Embryonic facial prominence (tissue), 1 donor: Measurements from ENCODE around the gene DCXR.

Experiments
- DNase-seq: peaks from one replicate; pipeline ENCODE4 v3.0.0-alpha.2; 2016; ENCODE audit errors: extremely low spot score

The DCXR gene

GRCh38 chr17:82055023-82055964 lies 17.8 kb upstream of the DCXR start:
- no peak for DNase-seq

- no peak for DNase-seq
Observed at GRCh38 chr17:82054351-82055022, 17.0 kb upstream of the DCXR start.

DNA sequence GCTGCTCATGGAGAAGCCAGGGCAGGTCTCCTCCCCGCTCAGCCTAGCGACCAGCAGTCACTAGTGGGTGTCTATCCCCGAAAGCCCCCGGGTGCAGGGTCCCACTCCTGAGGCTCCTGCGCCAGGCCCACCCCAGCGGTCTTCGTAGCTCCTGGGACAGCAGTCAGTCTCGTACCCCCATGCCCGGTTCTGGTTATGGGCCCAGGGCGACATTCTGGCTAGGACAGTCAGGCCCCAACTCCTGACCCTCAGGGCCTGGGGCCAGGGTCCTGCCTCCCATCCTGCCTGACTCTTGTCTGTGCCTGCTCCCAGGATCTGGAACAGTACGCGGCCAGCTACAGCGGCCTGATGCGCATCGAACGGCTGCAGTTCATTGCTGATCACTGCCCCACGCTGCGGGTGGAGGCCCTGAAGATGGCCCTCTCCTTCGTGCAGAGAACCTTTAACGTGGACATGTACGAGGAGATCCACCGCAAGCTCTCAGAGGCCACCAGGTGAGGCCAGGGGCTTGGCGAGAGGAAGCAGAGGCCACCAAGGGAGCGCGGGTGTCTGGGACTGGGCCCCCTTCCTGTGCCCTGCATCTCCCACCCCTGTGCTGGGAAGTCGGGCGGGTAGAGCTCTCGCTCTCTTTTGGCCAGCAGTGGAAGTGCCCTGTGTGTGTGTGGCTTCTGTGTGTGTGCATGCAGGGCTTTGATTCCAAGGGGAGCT lies 16.2 kb upstream of the DCXR start:
- DNase-seq: no peak

GRCh38 chr17:82053130-82053529 lies 15.6 kb upstream of the DCXR start:
- no peak for DNase-seq

DNA sequence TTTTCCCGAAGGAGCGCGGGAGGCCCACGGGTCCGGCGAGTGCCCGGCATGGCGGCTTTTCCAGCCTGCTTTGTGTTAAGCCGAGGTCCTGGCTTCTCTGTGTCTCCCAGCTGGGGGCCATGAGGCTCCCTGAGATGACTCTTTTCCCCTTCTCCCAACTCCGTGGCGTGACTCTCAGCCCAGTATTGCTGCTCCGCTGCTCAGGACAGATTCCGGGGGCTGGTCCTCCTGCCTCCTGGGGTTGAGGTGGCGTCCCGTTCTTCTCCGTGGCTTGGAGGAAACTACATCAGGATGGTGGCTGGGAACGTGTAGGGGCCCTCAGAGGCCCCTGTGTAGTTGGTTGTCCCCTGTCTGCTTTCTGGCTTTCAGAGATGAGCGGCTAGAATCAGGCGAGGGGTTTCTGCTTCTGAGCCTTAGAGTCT lies 15.2 kb upstream of the DCXR start:
- DNase-seq: no peak

GRCh38 chr17:82051776-82052637 lies 14.5 kb upstream of the DCXR start, which contains the start of the genes GPS1 and RFNG:
TSS of gene GPS1 (plus strand) at chr17:82051898. CDS start at chr17:82051932, 34 bp downstream.
TSS of gene RFNG (minus strand) at chr17:82051811. CDS start at chr17:82051766, 45 bp downstream.
- DNase-seq: no peak

DNA sequence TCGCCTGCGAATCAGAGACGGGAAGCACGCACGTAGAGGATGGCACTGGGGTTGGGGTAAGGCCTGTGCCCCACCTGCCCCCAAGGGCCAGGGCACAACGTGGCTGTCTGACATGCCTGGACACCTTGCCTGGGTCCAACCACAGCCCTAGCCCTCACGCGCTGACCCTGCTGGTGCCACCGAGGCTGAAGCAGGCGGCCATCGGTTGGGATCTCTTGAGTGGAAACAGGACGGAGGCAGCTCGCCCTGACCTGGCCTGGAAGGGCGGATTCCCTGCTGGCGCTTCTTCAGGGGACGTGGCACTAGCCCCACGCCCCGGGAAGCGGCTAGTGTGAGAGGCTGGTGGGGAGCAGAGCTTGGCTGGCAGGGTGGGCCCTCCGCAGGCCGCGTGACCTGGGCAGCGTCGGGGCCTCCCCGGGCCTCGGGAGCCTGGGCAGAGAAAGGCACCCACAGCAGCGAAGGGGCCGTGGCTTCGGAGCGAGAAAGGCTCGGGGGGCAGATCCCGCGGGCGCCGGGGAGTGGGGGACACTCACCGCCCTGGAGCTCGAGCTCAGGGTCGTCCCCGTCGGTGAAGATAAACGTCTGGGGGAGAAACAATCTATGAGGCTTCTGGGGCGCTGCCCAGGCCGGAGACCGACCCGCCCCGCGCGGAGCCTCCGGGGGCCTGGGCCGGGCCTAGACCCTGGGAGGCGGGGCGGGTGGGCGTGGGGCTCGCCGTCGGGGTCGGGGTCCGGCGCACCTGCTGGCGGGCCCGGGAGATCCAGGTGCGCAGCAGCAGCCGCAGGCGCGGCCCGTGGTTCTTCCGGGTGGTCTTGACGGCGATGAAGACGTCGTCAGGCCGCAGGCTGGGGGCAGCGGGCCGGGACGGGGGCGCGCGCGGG lies 13.5 kb upstream of the DCXR start:
- DNase-seq: no peak

DNA sequence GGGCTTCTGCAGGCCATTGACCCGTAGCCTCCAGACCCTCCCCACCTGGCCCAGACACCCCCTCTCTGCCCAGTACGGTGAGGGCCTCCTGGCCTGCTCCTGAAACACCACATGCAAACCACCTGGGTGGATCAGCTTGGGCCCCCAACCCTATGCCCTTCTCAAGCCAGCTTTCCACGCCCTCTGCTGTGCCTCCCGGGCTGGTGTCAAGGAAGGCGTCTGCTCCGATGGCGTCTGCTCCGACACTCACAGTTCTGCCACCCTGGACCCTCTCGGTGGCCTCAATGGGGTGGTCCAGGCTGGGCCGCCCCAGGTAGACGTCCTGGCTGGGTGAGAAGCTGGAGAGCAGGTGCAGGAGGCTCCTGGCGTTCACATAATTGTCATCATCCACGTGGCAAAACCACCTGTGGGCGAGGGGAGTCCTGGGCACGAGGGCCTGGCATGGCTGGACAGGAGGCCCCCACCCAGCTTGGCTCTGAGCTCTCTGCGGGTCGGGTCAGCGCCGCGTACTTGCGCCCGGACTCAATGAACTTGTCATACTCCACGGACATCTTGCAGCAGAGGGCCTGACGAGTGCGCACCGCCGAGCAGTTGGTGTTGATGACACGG lies 12.8 kb upstream of the DCXR start:
- no peak for DNase-seq

DNA sequence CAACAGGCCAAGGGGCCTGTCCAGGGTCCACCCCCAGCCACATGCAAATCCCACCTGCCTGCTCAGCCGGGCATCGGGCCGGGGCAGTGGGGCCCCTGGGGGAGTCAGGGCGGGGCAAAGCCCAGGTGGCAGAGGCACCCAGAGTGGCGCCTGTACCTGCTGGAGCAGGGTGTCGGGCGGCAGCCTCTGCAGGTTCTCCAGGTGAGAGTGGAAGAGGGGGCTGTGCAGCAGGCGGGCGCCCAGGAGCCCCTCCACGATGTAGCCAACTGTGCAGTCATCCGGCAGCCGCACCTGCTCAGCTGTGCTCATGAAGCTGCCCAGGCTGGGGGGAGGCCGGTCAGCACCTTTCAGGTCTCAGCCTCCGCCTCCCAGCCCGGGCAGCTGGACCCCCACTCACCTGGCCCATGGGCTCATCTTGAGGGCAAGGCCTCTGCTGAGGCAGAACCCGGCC lies 12.0 kb upstream of the DCXR start:
- DNase-seq: no peak

- no peak for DNase-seq
Observed at GRCh38 chr17:82049106-82049505, 11.6 kb upstream of the DCXR start.

DNA sequence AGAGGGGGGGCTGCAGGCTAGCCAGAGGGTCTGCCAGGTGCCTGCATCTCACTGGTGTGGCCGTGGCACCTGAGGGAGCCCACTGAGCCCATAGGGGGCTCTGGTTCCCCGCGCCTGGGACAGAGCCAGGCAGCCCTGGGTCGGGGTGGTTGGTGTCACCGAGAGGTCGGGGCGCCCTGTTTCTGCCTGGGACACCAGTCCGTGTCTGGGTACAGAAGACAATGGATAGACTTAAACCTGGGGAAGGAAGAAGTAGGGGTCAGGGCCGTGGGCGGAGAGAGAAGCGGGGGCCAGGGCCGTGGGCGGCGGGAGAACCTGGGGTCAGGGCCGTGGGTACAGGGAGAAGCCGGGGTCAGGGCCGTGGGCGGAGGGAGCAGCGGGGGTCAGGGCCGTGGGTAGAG lies 11.1 kb upstream of the DCXR start:
- no peak for DNase-seq

- DNase-seq: no peak
Observed at GRCh38 chr17:82047914-82048570, 10.5 kb upstream of the DCXR start.

GRCh38 chr17:82047379-82047778 lies 9.9 kb upstream of the DCXR start:
- DNase-seq: no peak

DNA sequence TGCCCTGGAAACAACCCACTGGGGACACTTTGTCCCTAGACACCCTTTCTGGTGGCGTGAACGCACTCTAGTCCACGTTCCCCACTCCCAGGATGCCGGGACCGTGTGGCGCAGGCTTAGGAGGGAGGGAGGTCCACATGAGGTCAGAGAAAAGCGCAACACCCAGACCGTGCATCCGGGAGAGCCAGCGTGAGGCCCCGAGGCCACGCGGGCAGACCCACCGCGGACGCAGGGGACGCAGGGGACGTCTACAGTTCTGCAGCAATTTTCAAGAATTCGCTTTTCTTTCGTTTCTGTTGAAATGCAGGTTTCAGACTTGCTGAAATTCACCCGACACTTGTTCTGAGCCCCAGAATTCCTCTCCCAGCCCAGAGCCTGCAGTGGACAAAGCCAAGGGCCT lies 9.4 kb upstream of the DCXR start:
- no peak for DNase-seq

DNA sequence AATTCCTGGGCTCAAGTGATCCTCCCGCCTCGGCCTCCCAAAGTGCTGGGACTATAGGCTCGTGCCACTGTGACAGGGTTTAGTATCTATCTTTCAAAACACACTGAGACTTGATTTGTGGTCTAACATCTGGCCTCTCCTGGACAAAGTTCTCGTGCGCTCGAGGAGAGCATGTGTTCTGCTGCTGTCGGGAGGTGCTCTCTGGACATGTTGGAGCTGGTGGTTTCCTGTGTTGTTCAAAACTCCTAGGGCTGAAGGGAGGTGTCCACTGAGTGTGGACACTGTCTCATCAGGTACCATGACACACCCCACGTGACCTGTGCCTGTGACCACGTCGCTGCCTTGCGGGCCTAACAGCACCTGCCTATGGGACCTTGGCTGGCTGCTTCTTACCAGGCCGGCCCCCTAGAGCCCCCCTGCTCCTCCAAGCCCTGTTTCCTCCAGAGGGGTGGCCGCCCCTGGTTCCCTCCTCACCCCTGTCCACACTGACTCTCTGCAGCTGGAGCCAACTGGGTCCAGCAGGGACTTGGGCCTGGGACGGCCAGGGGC lies 8.5 kb upstream of the DCXR start:
- DNase-seq: no peak

DNA sequence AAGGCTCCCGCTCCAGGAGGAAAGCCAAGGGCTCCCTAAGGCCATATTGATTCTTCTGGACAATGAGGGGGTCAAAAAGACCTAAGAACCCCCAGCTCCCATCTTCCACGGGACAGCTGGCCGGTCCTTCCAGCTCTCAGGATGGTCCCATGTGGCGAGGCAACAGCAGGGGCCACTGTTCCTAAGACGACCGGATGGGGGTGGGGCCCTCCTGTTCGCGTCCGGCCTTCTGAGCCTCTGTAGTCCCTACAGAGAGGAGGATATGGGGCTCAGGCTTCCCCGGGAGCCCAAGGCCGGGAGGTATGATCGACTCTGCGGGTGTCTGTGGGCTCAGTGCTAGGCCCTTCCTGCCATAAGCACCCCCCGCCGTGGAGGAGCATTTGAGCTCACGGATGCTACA lies 6.0 kb upstream of the DCXR start:
- no peak for DNase-seq

DNA sequence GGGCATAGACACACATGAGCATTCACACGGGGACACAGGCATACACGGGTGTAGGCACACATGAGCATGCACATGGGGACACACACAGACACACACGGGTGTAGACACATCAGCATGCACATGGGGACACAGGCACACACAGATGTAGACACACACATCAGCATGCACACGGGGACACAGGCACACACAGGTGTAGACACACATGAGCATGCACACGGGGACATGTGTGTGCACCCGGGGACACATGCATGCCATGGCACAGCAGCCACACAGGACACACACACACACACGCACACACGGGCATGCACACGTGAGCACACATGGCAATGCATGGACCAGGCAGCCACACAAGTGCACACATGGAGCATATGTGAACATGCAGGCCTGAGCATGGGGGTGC lies 5.2 kb upstream of the DCXR start:
- DNase-seq: no peak

GRCh38 chr17:82041144-82041814 lies 3.8 kb upstream of the DCXR start:
- DNase-seq: no peak
